Fibroblast of lung (primary cell): ENCODE results near the gene CERCAM.

Source experiments
- EZH2 ChIP-seq: IDR thresholded peaks from 2 replicates; pipeline ENCODE4 v1.5.1; 2012; ENCODE audit warnings: low read length, control low read depth, mild to moderate bottlenecking; ENCODE audit errors: missing control alignments
- TF ChIP-seq, protein P1 (sequence below), 2 donors: IDR thresholded peaks in 1 of 2; conservative IDR thresholded peaks in 1 of 2; 1 replicate in 1 of 2; 2 replicates in 1 of 2; pipeline ENCODE4 v1.5.1; 2011 to 2012; ENCODE audit warnings: low read length in 2 of 2, control low read depth in 1 of 2, inconsistent platforms in 1 of 2, low read depth in 1 of 2, mild to moderate bottlenecking in 1 of 2

DNA sequence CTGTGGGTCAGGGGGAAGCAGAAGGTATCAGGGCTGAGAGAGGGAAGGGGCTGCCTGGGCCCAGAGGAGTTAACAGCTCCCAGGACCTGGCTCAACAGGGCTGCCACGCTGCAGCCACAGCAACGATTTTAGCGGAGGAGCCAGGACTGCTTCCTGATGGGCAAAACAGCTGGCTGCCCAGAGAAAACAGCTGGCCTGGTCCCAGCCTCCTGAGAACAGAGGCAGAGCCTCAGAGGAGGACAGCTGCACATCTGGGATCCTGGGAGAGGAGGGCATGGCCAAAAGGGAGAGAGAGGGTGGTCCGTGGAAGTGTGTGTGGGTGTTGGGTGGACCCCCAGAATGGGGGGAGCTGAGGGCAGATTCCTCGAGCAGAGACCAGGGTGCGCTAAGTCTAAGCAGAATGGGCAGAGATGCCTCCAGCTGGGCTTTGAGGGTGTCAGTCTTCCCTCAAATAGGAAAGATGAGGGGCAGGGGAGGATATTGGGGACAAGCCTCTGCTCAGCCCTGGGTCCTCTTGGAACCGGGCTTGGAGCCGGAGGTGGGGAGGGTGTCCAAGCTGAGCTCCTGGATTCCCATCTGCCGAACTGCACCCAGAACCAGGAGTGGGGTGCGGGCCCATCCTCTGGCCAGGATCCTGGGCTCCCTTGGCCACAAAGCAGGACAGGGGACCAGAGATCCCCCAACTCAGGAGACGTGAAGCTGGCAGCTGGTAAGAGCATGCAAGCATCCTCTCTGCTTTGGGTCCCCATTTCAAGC lies 9.1 kb upstream of the CERCAM start:
- TF ChIP-seq, protein P1, sequence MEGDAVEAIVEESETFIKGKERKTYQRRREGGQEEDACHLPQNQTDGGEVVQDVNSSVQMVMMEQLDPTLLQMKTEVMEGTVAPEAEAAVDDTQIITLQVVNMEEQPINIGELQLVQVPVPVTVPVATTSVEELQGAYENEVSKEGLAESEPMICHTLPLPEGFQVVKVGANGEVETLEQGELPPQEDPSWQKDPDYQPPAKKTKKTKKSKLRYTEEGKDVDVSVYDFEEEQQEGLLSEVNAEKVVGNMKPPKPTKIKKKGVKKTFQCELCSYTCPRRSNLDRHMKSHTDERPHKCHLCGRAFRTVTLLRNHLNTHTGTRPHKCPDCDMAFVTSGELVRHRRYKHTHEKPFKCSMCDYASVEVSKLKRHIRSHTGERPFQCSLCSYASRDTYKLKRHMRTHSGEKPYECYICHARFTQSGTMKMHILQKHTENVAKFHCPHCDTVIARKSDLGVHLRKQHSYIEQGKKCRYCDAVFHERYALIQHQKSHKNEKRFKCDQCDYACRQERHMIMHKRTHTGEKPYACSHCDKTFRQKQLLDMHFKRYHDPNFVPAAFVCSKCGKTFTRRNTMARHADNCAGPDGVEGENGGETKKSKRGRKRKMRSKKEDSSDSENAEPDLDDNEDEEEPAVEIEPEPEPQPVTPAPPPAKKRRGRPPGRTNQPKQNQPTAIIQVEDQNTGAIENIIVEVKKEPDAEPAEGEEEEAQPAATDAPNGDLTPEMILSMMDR (conservative IDR thresholded peaks at IDR 0.05 in 1 of 2, IDR thresholded peaks at IDR 0.05 in 1 of 2; ENCODE audit: low read depth in 1 of 2, low read length in 2 of 2) = no peak
- no peak for TF ChIP-seq EZH2
